DLD1 (cell line): Measurements from ENCODE around the gene STRN4.

Source experiments
- in situ Hi-C: cut with HindIII; loops from 2 replicates; pipeline ENCODE4 v1.10.0; 2017; ENCODE audit warnings: low sequenced_read_pairs

STRN4 gene

GRCh38 chr19:46744005-46744691, 2.1 kb downstream of the STRN4 start:
- in situ Hi-C loops = loop anchor here (10.0 kb wide), 1 partner anchor 221 kb away; no protein-coding TSS in a partner anchor

GRCh38 chr19:46742926-46743480, 3.2 kb downstream of the STRN4 start:
- in situ Hi-C loops = loop anchor here (10.0 kb wide), 1 partner anchor 222 kb away; no protein-coding TSS in a partner anchor

GRCh38 chr19:46741447-46741846, 4.8 kb downstream of the STRN4 start:
- in situ Hi-C loops = loop anchor here (10.0 kb wide), 1 partner anchor 223 kb away; no protein-coding TSS in a partner anchor

- in situ Hi-C loops = no loop called here
These were observed 6.9 kb downstream of the STRN4 start for GRCh38 chr19:46739290-46739771.

- in situ Hi-C loops = no loop called here
These were observed 8.5 kb downstream of the STRN4 start for GRCh38 chr19:46737761-46738171.

- in situ Hi-C loops = no loop called here
These were observed 9.0 kb downstream of the STRN4 start for GRCh38 chr19:46737298-46737654.

- in situ Hi-C loops = no loop called here
These were observed 9.5 kb downstream of the STRN4 start for GRCh38 chr19:46736531-46737297.

- in situ Hi-C loops = no loop called here
These were observed 12.5 kb downstream of the STRN4 start for GRCh38 chr19:46733690-46734292.

GRCh38 chr19:46732966-46733689, 13.1 kb downstream of the STRN4 start:
- in situ Hi-C loops = no loop called here

GRCh38 chr19:46732172-46732938, 13.9 kb downstream of the STRN4 start:
- in situ Hi-C loops = no loop called here

- in situ Hi-C loops = no loop called here
These were observed 14.7 kb downstream of the STRN4 start for GRCh38 chr19:46731584-46731983.

- in situ Hi-C loops = no loop called here
These were observed 15.2 kb downstream of the STRN4 start for GRCh38 chr19:46731007-46731501.

GRCh38 chr19:46730595-46730994, 15.7 kb downstream of the STRN4 start:
- in situ Hi-C loops = no loop called here

GRCh38 chr19:46730187-46730586, 16.1 kb downstream of the STRN4 start:
- in situ Hi-C loops = no loop called here

- in situ Hi-C loops = no loop called here
These were observed 16.6 kb downstream of the STRN4 start for GRCh38 chr19:46729696-46730095.

- in situ Hi-C loops = no loop called here
These were observed 17.4 kb downstream of the STRN4 start for GRCh38 chr19:46728693-46729339.

GRCh38 chr19:46728208-46728607, 18.0 kb downstream of the STRN4 start:
- in situ Hi-C loops = no loop called here

- in situ Hi-C loops = no loop called here
These were observed 18.5 kb downstream of the STRN4 start for GRCh38 chr19:46727757-46728156.

GRCh38 chr19:46726971-46727501, 19.2 kb downstream of the STRN4 start:
- in situ Hi-C loops = no loop called here
